Amniotic stem cell (primary cell): Measurements from ENCODE around the gene COL18A1.
A peak's percentile ranks its signal among the peaks of the same experiment; 100 is the strongest.
"Not testable (repeated sequence)": the region's sequence is repeated elsewhere in the genome, so short reads cannot be mapped to it uniquely, and the experiment has no call there.

Experiments used
- DNase-seq: peaks from one replicate; lab custom pipeline; 2025; lab: John Stamatoyannopoulos, UW

The COL18A1 gene

GRCh38 chr21:45367402-45368351, 37.3 kb upstream of the COL18A1 start:
- no peak for DNase-seq

- DNase-seq, result not testable (repeated sequence)
Observed at GRCh38 chr21:45369018-45369417, 35.9 kb upstream of the COL18A1 start.

GRCh38 chr21:45370575-45370974, 34.4 kb upstream of the COL18A1 start:
- no peak for DNase-seq

- no peak for DNase-seq
Observed at GRCh38 chr21:45371081-45371480, 33.9 kb upstream of the COL18A1 start.

- no peak for DNase-seq
Observed at GRCh38 chr21:45371655-45372054, 33.3 kb upstream of the COL18A1 start.

GRCh38 chr21:45372732-45373355, 32.1 kb upstream of the COL18A1 start:
- no peak for DNase-seq

- no peak for DNase-seq
Observed at GRCh38 chr21:45373991-45374816, 30.8 kb upstream of the COL18A1 start.

GRCh38 chr21:45374826-45375455, 30.0 kb upstream of the COL18A1 start:
- no peak for DNase-seq

- no peak for DNase-seq
Observed at GRCh38 chr21:45376459-45377324, 28.3 kb upstream of the COL18A1 start.

GRCh38 chr21:45377325-45377709, 27.6 kb upstream of the COL18A1 start:
- no peak for DNase-seq

- no peak for DNase-seq
Observed at GRCh38 chr21:45377866-45378257, 27.1 kb upstream of the COL18A1 start.

- peak; percentile 41 for DNase-seq
Observed at GRCh38 chr21:45378258-45378966, 26.6 kb upstream of the COL18A1 start.

GRCh38 chr21:45379171-45379900, 25.6 kb upstream of the COL18A1 start:
- no peak for DNase-seq

- DNase-seq, result no peak
Observed at GRCh38 chr21:45379901-45380330, 25.0 kb upstream of the COL18A1 start.

- no peak for DNase-seq
Observed at GRCh38 chr21:45380566-45380965, 24.4 kb upstream of the COL18A1 start.

- DNase-seq, result no peak
Observed at GRCh38 chr21:45381036-45381787, 23.8 kb upstream of the COL18A1 start.

GRCh38 chr21:45381865-45382696, 22.9 kb upstream of the COL18A1 start:
- no peak for DNase-seq

- DNase-seq, result no peak
Observed at GRCh38 chr21:45382697-45382997, 22.3 kb upstream of the COL18A1 start.
